ENCODE results near the gene FIBCD1.

FIBCD1 gene

DNA sequence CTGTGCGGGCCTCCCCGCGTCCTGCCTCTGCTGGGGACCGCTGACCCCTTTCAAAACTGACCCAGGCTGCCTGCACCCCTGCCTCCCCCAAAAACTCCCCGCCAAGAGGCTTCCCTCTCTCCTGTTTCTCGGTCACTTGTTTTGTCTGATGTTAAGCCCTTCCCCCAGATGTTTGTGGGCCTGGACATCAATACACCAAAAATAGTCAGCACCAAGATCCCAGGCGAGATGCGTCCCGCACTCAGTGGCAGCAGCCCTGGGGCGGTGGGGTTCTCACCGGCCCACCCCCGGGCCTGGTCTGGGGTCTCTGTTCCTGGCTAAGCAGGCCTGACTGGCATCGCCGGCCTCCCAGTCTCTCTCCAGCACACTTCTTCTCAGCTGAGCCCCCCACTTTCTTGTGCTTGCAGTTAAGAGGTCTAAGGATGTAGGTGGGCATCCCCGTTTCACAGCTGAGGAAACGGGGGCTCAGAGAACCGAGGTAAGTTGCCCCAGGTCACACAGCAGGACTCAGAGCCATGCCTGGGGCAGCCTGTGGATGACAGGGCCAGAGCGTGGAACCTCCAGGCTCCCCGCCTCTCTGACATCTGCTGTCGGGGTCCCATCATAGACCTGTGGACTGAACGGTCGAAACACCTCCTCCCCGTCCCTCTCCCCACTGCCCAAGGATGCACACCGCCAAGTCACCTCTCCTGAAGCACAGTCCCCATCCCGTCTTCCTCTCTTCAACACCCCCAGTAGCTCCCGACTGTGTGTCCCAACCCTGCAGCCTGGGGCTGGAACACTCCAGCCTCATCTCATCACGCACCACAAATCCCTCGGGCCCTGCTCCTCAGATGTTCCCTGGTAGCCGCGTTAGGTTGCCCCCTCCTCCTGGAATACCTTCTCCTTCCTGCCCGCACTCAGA is 16.8 kb downstream of the FIBCD1 start:
- ChIA-PET POLR2A (no interaction called here), CTCF (interaction anchor here (1.4 kb wide), 1 partner anchor 11 kb away, joined by 3 read pairs; no protein-coding TSS in a partner anchor)
- no peak for DNase-seq (ENCODE audit: extremely low spot score)
- TF ChIP-seq TARDBP (IDR thresholded peaks at IDR 0.05) (no peak), CTBP1 (IDR thresholded peaks at IDR 0.05; ENCODE audit: borderline replicate concordance) (no peak), ELF4 (IDR thresholded peaks at IDR 0.05) (no peak), SP1 (IDR thresholded peaks at IDR 0.05) (no peak), L3MBTL2 (conservative IDR thresholded peaks at IDR 0.05) (no peak), SUZ12 (IDR thresholded peaks at IDR 0.05) (no peak), LEF1 (IDR thresholded peaks at IDR 0.05; ENCODE audit: borderline replicate concordance) (no peak), NFRKB (IDR thresholded peaks at IDR 0.05) (no peak), FOXM1 (IDR thresholded peaks at IDR 0.05; ENCODE audit: borderline replicate concordance) (no peak), FOXA1 (IDR thresholded peaks at IDR 0.05) (no peak), BHLHE40 (IDR thresholded peaks at IDR 0.05; ENCODE audit: borderline replicate concordance) (no peak), FOXK2 (IDR thresholded peaks at IDR 0.05) (no peak)
- TF ChIP-seq, protein P1, sequence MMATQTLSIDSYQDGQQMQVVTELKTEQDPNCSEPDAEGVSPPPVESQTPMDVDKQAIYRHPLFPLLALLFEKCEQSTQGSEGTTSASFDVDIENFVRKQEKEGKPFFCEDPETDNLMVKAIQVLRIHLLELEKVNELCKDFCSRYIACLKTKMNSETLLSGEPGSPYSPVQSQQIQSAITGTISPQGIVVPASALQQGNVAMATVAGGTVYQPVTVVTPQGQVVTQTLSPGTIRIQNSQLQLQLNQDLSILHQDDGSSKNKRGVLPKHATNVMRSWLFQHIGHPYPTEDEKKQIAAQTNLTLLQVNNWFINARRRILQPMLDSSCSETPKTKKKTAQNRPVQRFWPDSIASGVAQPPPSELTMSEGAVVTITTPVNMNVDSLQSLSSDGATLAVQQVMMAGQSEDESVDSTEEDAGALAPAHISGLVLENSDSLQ (IDR thresholded peaks at IDR 0.05): no peak

DNA sequence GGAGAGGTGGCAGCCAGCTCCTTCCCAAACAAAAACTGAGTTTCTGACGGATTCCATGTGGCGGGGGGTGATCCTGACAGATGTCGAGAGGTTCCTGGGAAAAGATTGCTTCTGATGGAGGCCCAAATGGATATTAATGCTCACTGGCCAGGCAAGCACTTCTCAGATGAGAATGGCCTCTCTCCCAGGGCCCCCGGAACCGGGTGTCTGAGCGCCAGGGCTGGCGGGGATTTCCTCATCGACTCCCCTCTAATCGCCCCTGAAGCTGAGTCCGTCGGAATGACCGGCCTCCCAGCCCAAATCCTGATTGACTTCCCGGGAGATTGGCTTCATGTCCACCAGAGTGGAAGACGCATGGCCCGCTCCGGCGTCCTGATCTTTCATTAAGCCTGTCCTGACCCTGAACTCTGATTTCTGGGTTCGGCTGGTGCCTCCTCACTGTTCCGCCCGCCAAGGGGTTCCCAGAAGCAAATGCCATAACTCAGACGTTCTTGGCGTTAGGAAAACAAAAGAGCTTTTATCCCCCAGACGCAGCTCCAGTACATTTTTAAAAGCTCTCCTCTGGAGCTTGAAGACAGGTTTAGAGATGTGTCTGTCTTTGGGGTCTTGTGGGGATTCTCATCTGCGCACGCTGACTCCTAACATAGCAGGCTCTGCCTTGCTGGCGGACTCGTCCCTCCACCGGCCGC is 17.6 kb downstream of the FIBCD1 start:
- ChIA-PET CTCF (no interaction called here), POLR2A (no interaction called here)
- TF ChIP-seq LEF1 (IDR thresholded peaks at IDR 0.05; ENCODE audit: borderline replicate concordance) (no peak), SUZ12 (IDR thresholded peaks at IDR 0.05) (no peak), HDGF (IDR thresholded peaks at IDR 0.05; ENCODE audit: borderline replicate concordance) (no peak), CTBP1 (IDR thresholded peaks at IDR 0.05; ENCODE audit: borderline replicate concordance) (no peak), ELF4 (IDR thresholded peaks at IDR 0.05) (no peak), FOXM1 (IDR thresholded peaks at IDR 0.05; ENCODE audit: borderline replicate concordance) (no peak), NFRKB (IDR thresholded peaks at IDR 0.05) (no peak)
- DNase-seq (ENCODE audit: extremely low spot score): no peak

DNA sequence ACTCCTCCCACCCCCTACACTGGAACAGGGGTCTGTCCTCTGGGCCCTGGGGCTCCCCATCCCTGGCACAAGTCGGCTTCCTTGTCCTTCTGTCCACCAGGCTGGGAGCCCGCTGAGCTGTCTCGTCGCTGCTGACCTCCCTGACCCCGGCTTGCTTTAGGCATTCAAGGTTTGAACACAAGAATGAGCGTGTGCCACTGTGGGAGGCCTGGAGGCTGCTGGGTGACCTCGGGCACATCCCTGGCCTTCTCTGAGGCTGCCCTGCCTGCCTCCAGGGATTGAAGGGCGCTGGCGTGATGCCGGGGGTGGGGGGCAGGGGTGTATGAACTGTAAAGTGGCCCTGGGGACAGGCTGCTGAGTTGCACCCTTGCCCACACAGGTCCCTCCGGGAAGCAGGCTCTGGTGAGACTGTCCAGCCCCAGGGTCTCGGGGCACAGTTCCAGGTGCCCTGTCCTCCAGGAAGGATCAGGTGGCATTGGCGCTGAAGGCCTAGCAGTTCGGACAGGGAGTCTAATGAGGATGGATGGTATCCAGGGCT is 18.2 kb downstream of the FIBCD1 start:
- ChIA-PET CTCF (no interaction called here), POLR2A (no interaction called here)
- TF ChIP-seq ARNT (IDR thresholded peaks at IDR 0.05) (no peak), HDGF (IDR thresholded peaks at IDR 0.05; ENCODE audit: borderline replicate concordance) (no peak), TARDBP (IDR thresholded peaks at IDR 0.05) (no peak), SUZ12 (IDR thresholded peaks at IDR 0.05) (no peak), SP1 (IDR thresholded peaks at IDR 0.05) (no peak), ELF4 (IDR thresholded peaks at IDR 0.05) (no peak), NFRKB (IDR thresholded peaks at IDR 0.05) (no peak), LEF1 (IDR thresholded peaks at IDR 0.05; ENCODE audit: borderline replicate concordance) (no peak), FOXK2 (IDR thresholded peaks at IDR 0.05) (no peak), FOXA1 (IDR thresholded peaks at IDR 0.05) (no peak), ZNF384 (IDR thresholded peaks at IDR 0.05) (no peak), BHLHE40 (IDR thresholded peaks at IDR 0.05; ENCODE audit: borderline replicate concordance) (no peak), CTBP1 (IDR thresholded peaks at IDR 0.05; ENCODE audit: borderline replicate concordance) (no peak), L3MBTL2 (conservative IDR thresholded peaks at IDR 0.05) (no peak), FOXM1 (IDR thresholded peaks at IDR 0.05; ENCODE audit: borderline replicate concordance) (no peak)
- TF ChIP-seq, protein P1 (IDR thresholded peaks at IDR 0.05): no peak
- no peak for DNase-seq (ENCODE audit: extremely low spot score)

DNA sequence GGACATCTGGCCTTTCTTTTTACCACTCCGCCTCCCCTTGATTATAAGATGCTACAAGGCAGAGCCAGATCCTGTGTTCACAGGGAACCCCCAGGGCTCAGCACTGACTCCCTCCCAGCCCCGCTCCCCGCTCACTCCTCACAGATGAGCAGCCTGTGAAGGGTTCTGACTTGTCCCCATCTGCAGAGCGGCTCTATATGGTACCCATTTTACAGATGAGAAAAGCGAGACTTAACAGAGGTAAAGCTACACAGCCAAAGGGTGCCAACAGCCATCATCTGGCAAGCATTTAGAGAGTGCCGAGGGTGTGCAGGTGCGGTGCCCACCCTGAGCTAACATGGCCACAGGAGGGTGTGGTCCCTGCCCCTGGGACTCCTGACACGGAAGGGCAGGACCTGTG is 18.8 kb downstream of the FIBCD1 start:
- ChIA-PET POLR2A (no interaction called here), CTCF (no interaction called here)
- no peak for DNase-seq (ENCODE audit: extremely low spot score)
- no peak for TF ChIP-seq NFRKB (IDR thresholded peaks at IDR 0.05)
- TF ChIP-seq TARDBP (IDR thresholded peaks at IDR 0.05): no peak
- TF ChIP-seq ZNF384 (IDR thresholded peaks at IDR 0.05): no peak
- no peak for TF ChIP-seq LEF1 (IDR thresholded peaks at IDR 0.05; ENCODE audit: borderline replicate concordance)
- TF ChIP-seq FOXA1 (IDR thresholded peaks at IDR 0.05): no peak
- no peak for TF ChIP-seq FOXK2 (IDR thresholded peaks at IDR 0.05)
- no peak for TF ChIP-seq ARNT (IDR thresholded peaks at IDR 0.05)
- TF ChIP-seq, protein P1 (IDR thresholded peaks at IDR 0.05): no peak
- no peak for TF ChIP-seq L3MBTL2 (conservative IDR thresholded peaks at IDR 0.05)
- TF ChIP-seq CTBP1 (IDR thresholded peaks at IDR 0.05; ENCODE audit: borderline replicate concordance): no peak
- no peak for TF ChIP-seq SUZ12 (IDR thresholded peaks at IDR 0.05)
- no peak for TF ChIP-seq SP1 (IDR thresholded peaks at IDR 0.05)

DNA sequence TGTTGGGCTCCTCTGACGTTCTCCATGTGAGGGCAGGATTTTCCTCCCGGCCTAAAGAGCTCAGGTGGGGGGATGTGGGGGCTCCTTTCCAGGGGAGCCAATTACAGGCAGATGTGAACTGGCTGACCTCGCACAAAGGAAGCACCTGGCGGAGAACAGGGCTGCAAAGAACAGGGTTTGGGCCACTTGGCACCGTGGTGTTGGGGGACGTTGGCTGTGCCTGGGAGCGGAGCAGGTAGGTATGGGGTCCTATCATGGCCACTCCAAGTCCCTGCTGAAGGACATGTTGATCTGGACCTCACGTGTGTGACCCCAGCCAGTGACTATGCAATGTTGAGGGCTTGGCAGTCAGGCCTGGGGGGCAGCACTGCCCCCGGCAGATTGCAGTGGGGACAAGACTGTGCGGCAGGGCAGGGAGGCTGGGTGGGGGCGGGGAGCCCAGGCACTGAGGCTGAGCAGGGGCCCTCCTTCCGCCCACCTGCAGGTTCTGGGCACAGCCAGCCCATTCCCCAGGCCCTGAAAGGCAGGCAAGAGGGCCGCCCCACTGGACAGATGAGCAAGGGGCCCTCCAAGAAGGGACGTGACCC is 19.4 kb downstream of the FIBCD1 start:
- CTCF ChIA-PET: no interaction called here
- TF ChIP-seq ARNT (IDR thresholded peaks at IDR 0.05) (no peak), FOXA1 (IDR thresholded peaks at IDR 0.05) (no peak)
- POLR2A ChIA-PET: no interaction called here
- no peak for DNase-seq (ENCODE audit: extremely low spot score)
